ENCODE measurements around the gene TTC19.
"Not testable (repeated sequence)": the region's sequence is repeated elsewhere in the genome, so short reads cannot be mapped to it uniquely, and the experiment has no call there.

TTC19 gene

GRCh38 chr17:16033729-16034349 lies 34.2 kb downstream of the TTC19 start:
- DNase-seq: no peak

- DNase-seq: no peak
Observed at GRCh38 chr17:16036261-16036660, 36.6 kb downstream of the TTC19 start.

GRCh38 chr17:16037636-16038035 lies 38.0 kb downstream of the TTC19 start:
- no peak for DNase-seq

- DNase-seq: no peak
Observed at GRCh38 chr17:16040710-16041251, 41.2 kb downstream of the TTC19 start.

GRCh38 chr17:16044487-16044886 lies 44.9 kb downstream of the TTC19 start:
- DNase-seq: no peak

- DNase-seq: no peak
Observed at GRCh38 chr17:16046966-16047365, 47.3 kb downstream of the TTC19 start.

GRCh38 chr17:16048811-16049449 lies 49.3 kb downstream of the TTC19 start:
- DNase-seq: no peak

- DNase-seq: no peak
Observed at GRCh38 chr17:16050844-16051243, 51.2 kb downstream of the TTC19 start.

- no peak for DNase-seq
Observed at GRCh38 chr17:16052486-16052885, 52.9 kb downstream of the TTC19 start.

GRCh38 chr17:16055139-16055538 lies 55.5 kb downstream of the TTC19 start:
- DNase-seq: not testable (repeated sequence)

GRCh38 chr17:16061631-16062030 lies 62.0 kb downstream of the TTC19 start:
- DNase-seq: no peak

GRCh38 chr17:16066125-16066524 lies 66.5 kb downstream of the TTC19 start:
- no peak for DNase-seq

GRCh38 chr17:16068323-16068722 lies 68.7 kb downstream of the TTC19 start:
- DNase-seq: no peak

GRCh38 chr17:16072031-16072430 lies 72.4 kb downstream of the TTC19 start:
- no peak for DNase-seq

GRCh38 chr17:16073845-16074244 lies 74.2 kb downstream of the TTC19 start:
- DNase-seq: no peak

- no peak for DNase-seq
Observed at GRCh38 chr17:16074423-16074822, 74.8 kb downstream of the TTC19 start.

- DNase-seq: no peak
Observed at GRCh38 chr17:16075949-16076348, 76.3 kb downstream of the TTC19 start.

Data from NCI-H510A treated with DMSO at 0.1 percent for 48 hours (cell line).